HG02943 (cell line): ENCODE measurements around the gene EVC.
"Not testable (repeated sequence)": the region's sequence is repeated elsewhere in the genome, so short reads cannot be mapped to it uniquely, and the experiment has no call there.

Experiments
- ATAC-seq: cut with Tn5 transposase; IDR thresholded peaks from one replicate; pipeline ENCODE4 v1.9.1; 2021; ENCODE audit warnings: mild to moderate bottlenecking, low read depth, moderate library complexity; ENCODE audit not compliant: unreplicated experiment

The EVC gene

GRCh38 chr4:5809216-5809776, 98.3 kb downstream of the EVC start:
- no peak for ATAC-seq

- no peak for ATAC-seq
Observed at GRCh38 chr4:5810151-5810550, 99.2 kb downstream of the EVC start.

DNA sequence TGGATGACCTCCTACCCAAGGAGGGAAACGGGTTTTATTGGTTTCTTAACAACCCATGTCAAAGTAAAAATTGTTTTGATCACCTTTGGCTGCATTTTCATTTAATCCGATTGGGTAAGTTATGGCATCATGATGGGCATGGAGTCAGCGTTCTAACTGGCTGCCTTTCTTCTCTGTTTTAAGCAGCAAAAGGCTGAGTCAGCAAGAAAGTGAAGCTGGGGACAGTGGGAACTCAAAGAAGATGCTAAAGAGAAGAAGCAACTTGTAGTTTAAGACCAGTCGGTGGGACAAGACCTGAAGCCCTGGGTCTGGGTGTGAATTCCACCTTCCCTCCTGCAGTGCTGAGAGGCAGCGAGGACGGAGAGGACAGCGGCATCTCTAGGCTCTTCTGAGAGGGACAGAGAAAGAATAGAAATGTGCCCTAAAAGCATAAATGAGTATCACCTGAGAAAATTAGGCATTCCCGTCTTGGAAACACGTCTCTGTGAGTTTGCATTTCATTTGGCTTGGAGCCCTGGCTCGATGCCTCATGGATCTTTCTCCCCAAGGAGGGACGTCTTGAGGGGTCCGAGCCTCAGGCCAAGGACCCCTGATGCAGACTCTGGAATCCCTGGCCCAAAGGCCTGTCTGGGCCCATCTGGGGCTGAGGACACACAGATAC, 99.9 kb downstream of the EVC start:
- no peak for ATAC-seq

- not testable (repeated sequence) for ATAC-seq
Observed at GRCh38 chr4:5812057-5812456, 101.1 kb downstream of the EVC start.

GRCh38 chr4:5812506-5813229, 101.7 kb downstream of the EVC start:
- no peak for ATAC-seq

- ATAC-seq: no peak
Observed at GRCh38 chr4:5813882-5814255, 102.9 kb downstream of the EVC start.

GRCh38 chr4:5814421-5814820, 103.4 kb downstream of the EVC start:
- ATAC-seq: no peak

DNA sequence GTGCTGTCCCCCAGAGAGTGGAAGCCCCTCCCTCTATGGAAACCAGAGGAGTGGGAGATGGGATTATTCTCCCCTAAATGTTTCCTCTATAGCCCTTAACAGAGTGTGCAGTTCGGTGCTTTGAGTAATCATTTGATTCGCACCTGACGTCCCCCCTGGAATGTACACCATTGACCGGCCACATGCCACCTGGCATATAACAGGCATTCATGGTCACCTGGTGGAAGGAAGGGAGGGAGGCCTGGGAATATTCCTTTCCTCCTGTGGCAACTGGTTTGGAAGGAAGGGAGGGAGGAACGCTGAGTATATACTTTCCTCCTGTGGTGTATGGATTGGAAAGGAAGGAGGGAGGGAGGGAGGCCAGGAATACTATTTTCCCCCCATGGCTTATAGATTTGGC, 104.6 kb downstream of the EVC start:
- ATAC-seq: no peak

- no peak for ATAC-seq
Observed at GRCh38 chr4:5816101-5816500, 105.1 kb downstream of the EVC start.

GRCh38 chr4:5816851-5817375, 105.9 kb downstream of the EVC start:
- ATAC-seq: no peak

DNA sequence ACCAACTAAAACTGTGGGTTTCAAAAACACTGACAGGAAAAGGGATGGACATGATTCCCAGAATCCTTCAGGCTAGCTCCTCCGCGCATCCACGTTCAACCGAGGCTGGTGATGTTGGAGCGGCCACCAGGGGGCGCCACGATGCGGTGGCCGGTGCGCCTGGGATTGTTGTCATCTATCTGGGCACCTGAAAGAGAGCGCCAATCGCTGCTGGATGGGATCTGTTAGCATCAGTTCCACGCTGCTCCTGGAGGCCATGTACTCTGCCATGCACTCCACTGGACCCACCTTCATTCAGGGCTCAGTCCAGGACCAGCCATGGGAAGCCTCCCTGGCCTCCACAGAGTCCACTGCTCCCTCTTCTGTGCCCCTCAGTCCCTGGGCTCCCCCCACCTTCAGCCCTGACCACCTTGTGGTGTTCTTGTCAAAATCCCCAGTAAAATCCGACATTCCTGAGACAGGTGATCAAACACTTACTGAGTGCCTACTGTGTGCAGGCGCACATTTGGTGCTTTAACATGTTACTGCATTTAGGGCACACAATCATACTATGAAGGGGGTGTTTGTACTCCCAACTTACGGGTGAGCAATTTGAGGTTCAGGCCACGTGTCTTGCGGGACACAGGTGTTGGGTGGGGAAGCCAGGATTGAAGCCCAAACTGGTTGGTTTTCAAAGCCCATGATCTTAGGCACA, 110.8 kb downstream of the EVC start:
- ATAC-seq: no peak

DNA sequence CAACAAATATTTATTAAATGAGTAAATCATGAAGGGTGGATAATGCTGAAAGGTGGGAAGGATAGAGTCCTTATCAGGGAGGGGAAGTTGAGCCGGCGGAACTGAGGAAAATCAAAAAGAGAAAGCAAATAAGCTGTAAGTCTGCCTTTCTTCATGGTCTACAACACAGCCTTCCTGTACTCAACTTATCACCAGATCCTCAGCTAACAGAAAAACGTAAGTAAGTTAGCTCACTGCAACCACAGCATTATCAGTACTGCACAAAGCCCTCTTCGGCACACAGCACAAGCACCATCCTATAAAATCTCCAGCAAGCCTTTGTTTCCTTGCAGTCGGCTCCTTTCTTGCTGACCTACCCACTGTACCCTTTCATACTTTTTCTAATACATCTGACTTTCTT, 111.6 kb downstream of the EVC start:
- ATAC-seq: no peak

GRCh38 chr4:5823542-5824211, 112.7 kb downstream of the EVC start:
- ATAC-seq: no peak

DNA sequence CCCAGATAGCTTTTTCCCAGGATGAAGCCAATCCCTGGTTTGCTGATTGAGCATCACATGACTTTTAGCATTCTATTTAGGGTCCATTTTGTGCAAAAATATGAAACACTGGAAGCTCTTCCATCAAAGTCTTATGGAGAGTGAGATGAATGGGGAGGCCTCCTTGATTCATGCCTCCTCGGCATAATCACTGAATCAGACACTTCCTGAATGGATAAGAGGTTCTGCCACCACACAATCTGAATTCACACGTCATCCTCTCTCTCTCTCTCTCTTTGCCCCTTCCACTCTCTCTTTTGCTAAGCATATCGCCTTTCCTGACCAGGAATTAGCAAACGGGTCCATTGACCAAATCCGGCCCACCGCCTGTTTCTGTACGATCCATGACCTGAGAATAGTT, 113.2 kb downstream of the EVC start:
- no peak for ATAC-seq

DNA sequence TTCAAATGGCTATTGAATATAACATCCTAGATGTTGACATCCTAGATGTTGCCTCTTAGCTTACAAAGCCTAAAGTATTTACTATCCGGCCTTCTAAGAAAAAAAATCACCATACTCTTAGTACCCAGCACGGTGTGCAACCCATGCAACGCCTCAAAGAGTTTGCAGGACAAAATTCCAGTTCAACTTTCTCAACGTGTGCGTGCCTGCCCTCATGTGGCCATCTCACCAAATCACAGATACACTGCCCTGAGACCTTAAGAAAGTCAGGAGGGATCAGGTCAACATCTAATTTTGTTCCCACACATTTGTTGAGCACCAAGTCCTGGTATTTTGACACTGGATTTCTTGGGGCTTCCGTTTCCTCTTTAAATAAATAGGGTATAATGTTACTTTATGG, 113.6 kb downstream of the EVC start:
- no peak for ATAC-seq

GRCh38 chr4:5825321-5826041, 114.5 kb downstream of the EVC start:
- ATAC-seq: no peak

DNA sequence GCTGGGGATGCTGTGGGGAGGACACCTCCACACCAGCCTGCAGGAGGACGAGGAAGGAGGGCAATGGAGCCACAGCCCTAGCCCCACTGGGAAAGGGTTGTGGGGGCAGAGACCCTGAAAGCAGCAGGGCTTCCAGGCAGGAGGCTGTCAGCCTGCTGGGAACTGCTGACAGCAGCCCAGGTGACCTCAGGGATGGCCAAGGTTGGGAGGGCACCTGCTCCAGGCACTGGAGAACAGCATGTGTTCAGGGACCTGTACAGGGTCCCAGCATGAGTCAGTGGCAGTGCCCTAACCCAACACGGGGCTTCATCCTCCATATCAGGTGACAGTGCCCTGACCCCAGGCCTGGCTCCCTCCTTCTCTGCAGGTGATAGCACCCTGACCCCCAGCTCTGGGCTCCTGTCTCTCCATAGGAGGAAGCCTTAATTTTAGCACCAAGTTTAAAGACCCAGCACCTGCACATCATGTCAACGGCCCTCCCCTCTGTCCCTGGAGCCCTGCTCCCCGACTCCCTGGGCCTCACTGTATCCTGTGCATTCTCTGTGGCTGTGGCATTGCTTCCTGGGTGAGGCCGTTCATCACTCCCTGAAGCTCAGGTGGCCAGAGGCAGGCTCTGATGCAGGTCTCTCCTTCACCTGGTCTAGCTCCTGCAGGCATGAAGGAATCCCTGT, 115.6 kb downstream of the EVC start:
- ATAC-seq: no peak

DNA sequence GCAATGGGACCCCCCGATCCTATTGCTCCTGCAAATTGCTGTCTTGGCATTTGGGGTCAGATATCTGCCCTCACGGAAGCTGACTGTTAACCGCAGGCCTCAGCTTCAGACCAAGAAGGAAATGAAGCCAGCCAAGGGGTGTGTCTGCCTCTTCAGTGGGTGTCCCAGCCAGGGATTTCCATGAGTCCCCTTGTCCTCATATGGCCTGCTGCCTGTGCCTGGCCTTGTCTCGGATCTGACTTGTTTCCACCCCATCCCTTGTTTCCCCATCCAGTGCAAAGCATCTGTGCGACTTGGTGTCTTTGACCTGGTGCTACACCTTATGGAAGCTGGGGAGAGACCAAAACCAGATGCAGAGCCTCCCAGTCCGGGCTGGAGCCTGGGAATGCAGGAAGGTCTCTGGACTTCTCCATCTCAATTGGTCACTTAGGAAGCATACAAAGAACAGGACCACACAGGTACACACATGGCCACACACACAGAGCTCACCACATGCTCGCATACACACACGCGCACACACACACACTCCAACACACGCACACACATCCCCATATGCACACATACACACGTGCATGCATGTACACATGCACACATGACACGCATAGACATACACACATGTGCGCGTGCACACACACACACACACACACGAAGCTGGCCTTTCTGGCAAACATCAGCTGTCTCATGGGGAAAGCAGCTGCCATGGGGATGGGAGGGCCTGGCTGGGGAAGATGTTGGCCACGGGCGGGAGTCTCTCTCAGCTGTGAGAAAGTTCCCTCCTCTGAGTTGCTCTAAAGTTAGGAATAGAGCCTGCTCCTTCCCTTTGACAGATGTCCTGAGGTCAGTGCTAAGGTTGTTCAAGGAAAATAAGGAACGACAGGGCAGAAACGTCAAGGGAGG, 116.4 kb downstream of the EVC start:
- ATAC-seq: no peak

DNA sequence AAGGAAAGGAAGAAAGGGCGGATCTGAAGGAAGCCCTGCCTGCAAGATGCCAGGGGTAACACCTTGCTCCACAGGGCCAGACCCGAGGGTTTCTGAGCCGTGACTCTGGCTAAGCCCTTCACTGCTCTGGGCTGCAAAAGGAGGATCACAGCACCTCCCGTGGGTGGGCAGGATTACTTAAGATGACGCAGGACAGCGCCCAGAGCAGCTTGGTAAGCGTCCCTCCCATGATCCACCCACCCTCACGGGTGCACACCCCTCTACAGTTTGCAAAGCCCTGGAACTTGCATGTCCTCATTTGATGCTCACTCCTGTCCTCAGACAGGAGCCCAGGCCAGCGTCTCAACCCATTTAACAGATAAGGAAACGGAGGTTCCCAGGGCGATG, 117.0 kb downstream of the EVC start:
- no peak for ATAC-seq
